Esophagus (tissue), 2 donors: ENCODE measurements around the gene DCLK1. TPM values are rescaled to one million over a fixed set of nuclear protein-coding genes. Genes with fewer than 3 reads are reported as not detected.
A peak's percentile ranks its signal among the peaks of the same experiment; 100 is the strongest.
"Not testable (repeated sequence)": the region's sequence is repeated elsewhere in the genome, so short reads cannot be mapped to it uniquely, and the experiment has no call there.

Experiments
- H3K27ac ChIP-seq, 2 donors: one replicate each; pipeline ENCODE4 v1.5.1; 2013; ENCODE audit warnings: low read depth in 2 of 2, mild to moderate bottlenecking in 2 of 2, inconsistent platforms in 1 of 2, low read length in 1 of 2, moderate library complexity in 1 of 2
- H3K27me3 ChIP-seq, 2 donors: one replicate each; pipeline ENCODE4 v1.6.1; 2013; ENCODE audit warnings: low read length in 2 of 2, control low read depth in 1 of 2, mild to moderate bottlenecking in 1 of 2; ENCODE audit not compliant: insufficient read depth in 2 of 2, control insufficient read depth in 1 of 2
- H3K36me3 ChIP-seq, 2 donors: one replicate each; pipeline ENCODE4 v1.6.1; 2013; ENCODE audit warnings: low read length in 1 of 2; ENCODE audit not compliant: control insufficient read depth in 2 of 2, insufficient read depth in 2 of 2
- H3K4me1 ChIP-seq, 2 donors: one replicate each; pipeline ENCODE4 v1.6.1; 2013; ENCODE audit warnings: low read length in 1 of 2; ENCODE audit not compliant: control insufficient read depth in 2 of 2, insufficient read depth in 2 of 2
- H3K4me3 ChIP-seq, 2 donors: one replicate each; pipeline ENCODE4 v1.5.1; 2013; ENCODE audit warnings: low read length in 2 of 2, mild to moderate bottlenecking in 2 of 2, low read depth in 1 of 2, moderate library complexity in 1 of 2
- H3K9me3 ChIP-seq, 2 donors: one replicate each; pipeline ENCODE4 v1.6.1; 2013; ENCODE audit warnings: mild to moderate bottlenecking in 2 of 2, low read depth in 1 of 2, low read length in 1 of 2, moderate library complexity in 1 of 2; ENCODE audit not compliant: control insufficient read depth in 2 of 2, insufficient read depth in 1 of 2
- WGBS, 2 donors: extraction: QIAGEN DNeasy Blood & Tissue Kit; methylation state at CpG; one replicate each; pipeline ENCODE4 v1.1.7; 2013; 5-methylcytosine and 5-hydroxymethylcytosine counted together
- polyA plus RNA-seq, 2 donors: library from polyadenylated mRNA; stranded (reverse); fragments of 200-250 nt; gene quantifications; one replicate each; pipeline ENCODE4 v1.2.3, GENCODE V29; 2013
- donor health status: healthy with polysubstance abuse.
- donor health status: Bipolar disorder and iron deficiency.

DCLK1 gene
- polyA plus RNA-seq, 2 donors = 0.47 to 0.75 TPM

GRCh38 chr13:35987572-35988513 lies 143.3 kb downstream of the DCLK1 start:
- Histone ChIP-seq H3K4me1 (no peaks in the 10 kb centered on the region), H3K27me3 (peaks cover 0 to 4% of the 10 kb centered on the region in 2 donors), H3K9me3 (no peaks in the 10 kb centered on the region), H3K36me3 (no peaks in the 10 kb centered on the region), H3K4me3 (no peak overlapping the region), H3K27ac (no peak overlapping the region)
- WGBS, 2 donors = 66 to 75% methylated on average over 19 of the region's 19 CpGs

GRCh38 chr13:35984776-35985453 lies 146.3 kb downstream of the DCLK1 start:
- H3K9me3 ChIP-seq = no peaks in the 10 kb centered on the region
- no peaks in the 10 kb centered on the region for H3K4me1 ChIP-seq
- H3K4me3 ChIP-seq = no peak overlapping the region
- WGBS, 2 donors = 71 to 75% methylated on average over 10 of the region's 10 CpGs
- no peaks in the 10 kb centered on the region for H3K36me3 ChIP-seq
- H3K27ac ChIP-seq = no peak overlapping the region
- no peaks in the 10 kb centered on the region for H3K27me3 ChIP-seq

GRCh38 chr13:35984287-35984686 lies 146.9 kb downstream of the DCLK1 start:
- Histone ChIP-seq H3K4me3 (no peak overlapping the region), H3K9me3 (no peaks in the 10 kb centered on the region), H3K27ac (no peak overlapping the region), H3K27me3 (no peaks in the 10 kb centered on the region), H3K36me3 (no peaks in the 10 kb centered on the region), H3K4me1 (no peaks in the 10 kb centered on the region)
- whole genome bisulfite sequencing, 2 donors = 90 to 91% methylated on average over 3 of the region's 3 CpGs

DNA sequence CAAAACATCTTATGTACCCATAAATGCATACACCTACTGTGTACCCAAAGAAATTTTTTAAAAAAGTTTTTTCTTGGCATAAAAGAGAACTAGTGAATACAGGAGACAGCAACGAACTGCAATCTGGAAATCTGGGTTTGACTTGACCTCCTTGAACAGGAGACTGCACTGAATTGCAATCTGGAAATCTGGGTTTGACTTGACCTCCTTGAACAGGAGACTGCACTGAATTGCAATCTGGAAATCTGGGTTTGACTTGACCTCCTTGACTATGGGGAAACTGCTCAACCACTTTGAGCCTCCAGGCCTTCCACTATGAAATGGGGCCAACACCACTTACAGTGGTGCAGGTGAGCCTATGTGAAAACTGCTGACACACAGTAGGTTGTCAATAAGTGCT lies 147.5 kb downstream of the DCLK1 start:
- WGBS, 2 donors = 76 to 82% methylated on average over 1 of the region's 1 CpG
- not testable (repeated sequence) for H3K36me3 ChIP-seq, H3K27ac ChIP-seq, H3K4me1 ChIP-seq, H3K4me3 ChIP-seq, H3K27me3 ChIP-seq, H3K9me3 ChIP-seq

GRCh38 chr13:35983206-35983605 lies 148.0 kb downstream of the DCLK1 start:
- Histone ChIP-seq H3K4me1 (no peaks in the 10 kb centered on the region), H3K4me3 (no peak overlapping the region), H3K36me3 (no peaks in the 10 kb centered on the region), H3K27ac (no peak overlapping the region), H3K27me3 (no peaks in the 10 kb centered on the region), H3K9me3 (no peaks in the 10 kb centered on the region)
- 92 to 96% methylated on average over 1 of the region's 1 CpG for WGBS, 2 donors

GRCh38 chr13:35979361-35979951 lies 151.7 kb downstream of the DCLK1 start:
- 28 to 47% methylated on average over 8 of the region's 8 CpGs for WGBS, 2 donors
- H3K4me3 ChIP-seq = no peak overlapping the region
- no peaks in the 10 kb centered on the region for H3K9me3 ChIP-seq
- peak overlapping the region; percentile 25 to 81 for H3K27ac ChIP-seq
- H3K36me3 ChIP-seq = no peaks in the 10 kb centered on the region
- H3K27me3 ChIP-seq = no peaks in the 10 kb centered on the region
- H3K4me1 ChIP-seq = no peaks in the 10 kb centered on the region

DNA sequence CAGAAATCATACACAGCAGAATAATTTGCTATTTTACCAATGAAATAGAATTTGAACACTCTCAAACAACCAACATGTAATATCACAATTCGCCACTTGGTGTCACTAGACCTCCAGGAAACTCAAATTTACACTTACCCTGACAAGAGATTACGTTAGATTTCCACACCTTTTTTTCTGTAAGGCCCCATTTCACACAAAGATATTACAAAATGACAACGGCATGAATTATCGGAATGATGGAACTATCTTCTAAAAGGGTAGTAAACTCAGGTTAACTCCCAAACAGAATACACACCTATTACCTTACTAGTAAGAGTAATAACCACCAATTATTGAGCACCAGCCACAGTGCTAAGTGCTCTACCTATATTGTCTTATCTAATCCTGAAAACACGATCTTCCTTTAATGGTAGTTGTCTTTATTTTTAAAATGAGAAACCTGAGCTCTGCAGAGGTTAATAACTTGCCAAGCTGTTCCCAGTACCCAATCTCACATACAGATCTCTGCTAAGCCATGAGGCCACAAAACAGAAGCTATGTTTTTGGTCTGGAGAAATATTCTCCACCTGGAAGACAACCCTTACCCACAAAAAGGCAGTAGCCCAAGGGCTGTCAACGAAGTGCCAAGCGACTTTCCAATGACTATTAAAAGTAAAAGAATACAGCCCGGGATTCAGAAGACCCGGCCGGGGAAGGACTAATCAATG lies 152.4 kb downstream of the DCLK1 start:
- Histone ChIP-seq H3K27ac (peak overlapping the region; percentile 25 to 81), H3K9me3 (no peaks in the 10 kb centered on the region), H3K4me3 (no peak overlapping the region), H3K4me1 (no peaks in the 10 kb centered on the region), H3K36me3 (no peaks in the 10 kb centered on the region), H3K27me3 (no peaks in the 10 kb centered on the region)
- WGBS, 2 donors = 26 to 35% methylated on average over 10 of the region's 10 CpGs

DNA sequence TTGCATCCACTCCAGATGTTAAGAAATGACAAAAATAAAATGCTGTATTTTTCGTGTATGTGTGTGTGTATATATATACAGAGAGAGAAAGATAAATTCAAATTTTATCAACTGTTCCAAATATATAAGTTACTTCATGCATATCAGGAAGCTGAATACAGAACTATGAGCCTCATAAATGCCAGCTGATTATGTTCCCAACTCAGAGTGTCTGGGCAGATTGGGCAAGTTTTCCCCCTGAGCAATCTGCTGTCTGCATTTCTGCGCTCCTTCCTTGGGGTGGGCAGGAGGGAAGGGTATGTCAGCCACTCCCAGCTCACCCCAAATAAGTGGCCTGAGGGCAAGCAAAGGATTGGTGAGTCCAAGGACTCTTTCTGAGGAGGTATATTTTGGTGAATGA lies 154.1 kb downstream of the DCLK1 start:
- no peaks in the 10 kb centered on the region for H3K27me3 ChIP-seq
- H3K27ac ChIP-seq = no peak overlapping the region
- H3K4me1 ChIP-seq = no peaks in the 10 kb centered on the region
- no peak overlapping the region for H3K4me3 ChIP-seq
- no peaks in the 10 kb centered on the region for H3K36me3 ChIP-seq
- 69 to 77% methylated on average over 2 of the region's 2 CpGs for WGBS, 2 donors
- H3K9me3 ChIP-seq = no peaks in the 10 kb centered on the region

DNA sequence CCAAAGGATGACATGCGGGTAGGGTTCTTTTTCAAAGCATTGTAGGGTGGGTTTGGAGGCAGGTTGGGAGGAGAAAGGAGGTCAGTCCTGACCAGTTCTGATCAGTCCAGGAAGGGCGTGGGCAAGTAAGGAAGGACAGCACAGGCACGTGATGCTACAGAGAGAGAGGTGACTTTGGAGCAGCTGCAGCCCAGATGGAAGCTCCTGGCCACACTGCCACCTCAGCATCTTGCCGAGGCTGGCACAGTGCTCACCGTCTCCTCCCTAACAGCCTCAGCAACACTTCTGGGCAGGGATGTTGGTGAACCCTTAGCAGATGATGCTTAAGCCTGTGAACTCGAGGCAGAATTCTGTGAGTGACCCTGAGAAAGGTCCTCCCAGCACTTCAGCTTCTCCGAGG lies 155.1 kb downstream of the DCLK1 start:
- Histone ChIP-seq H3K4me1 (no peaks in the 10 kb centered on the region), H3K9me3 (no peaks in the 10 kb centered on the region), H3K27me3 (no peaks in the 10 kb centered on the region), H3K27ac (no peak overlapping the region), H3K4me3 (no peak overlapping the region), H3K36me3 (no peaks in the 10 kb centered on the region)
- 73 to 81% methylated on average over 7 of the region's 7 CpGs for WGBS, 2 donors
